HG03354 (cell line): ENCODE results near the gene ITIH5.
"Not testable (repeated sequence)": the region's sequence is repeated elsewhere in the genome, so short reads cannot be mapped to it uniquely, and the experiment has no call there.

Experiments used
- ATAC-seq: cut with Tn5 transposase; IDR thresholded peaks from one replicate; pipeline ENCODE4 v1.9.1; 2021; ENCODE audit warnings: mild to moderate bottlenecking; ENCODE audit not compliant: unreplicated experiment, poor library complexity, severe bottlenecking

Gene ITIH5

GRCh38 chr10:7690885-7691597 is 24.3 kb upstream of the ITIH5 start:
- not testable (repeated sequence) for ATAC-seq

- no peak for ATAC-seq
Observed at GRCh38 chr10:7689591-7689990, 22.8 kb upstream of the ITIH5 start.

DNA sequence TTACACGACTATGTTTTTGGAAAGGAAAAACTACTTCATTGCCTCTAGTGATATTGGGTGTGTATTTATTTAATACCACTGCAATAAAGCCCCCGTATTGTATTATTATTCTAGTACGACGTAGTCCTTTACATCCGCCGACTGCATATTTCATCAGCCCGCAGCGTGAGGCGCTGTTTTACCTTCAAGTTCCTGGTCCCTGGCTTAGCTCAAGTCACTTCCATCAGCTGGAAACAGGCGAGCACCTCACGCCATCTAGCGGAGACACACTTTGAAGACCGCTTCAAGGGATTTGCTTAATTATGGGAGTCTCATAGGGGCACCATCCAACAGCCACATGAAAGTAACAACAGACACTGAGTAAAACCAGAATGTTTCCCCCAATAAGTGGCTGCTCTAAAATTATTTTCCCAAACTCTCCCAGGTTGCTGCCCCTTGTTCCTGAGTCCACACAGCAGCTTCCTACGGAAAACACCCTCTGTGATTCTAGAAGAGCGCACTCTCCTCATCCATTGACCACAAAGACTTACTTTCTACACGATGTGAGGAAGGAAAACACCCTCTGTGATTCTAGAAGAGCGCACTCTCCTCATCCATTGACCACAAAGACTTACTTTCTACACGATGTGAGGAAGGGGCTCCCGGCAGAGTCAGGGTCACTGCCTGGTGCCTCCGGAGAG is 20.6 kb upstream of the ITIH5 start:
- peak; percentile 98 for ATAC-seq

DNA sequence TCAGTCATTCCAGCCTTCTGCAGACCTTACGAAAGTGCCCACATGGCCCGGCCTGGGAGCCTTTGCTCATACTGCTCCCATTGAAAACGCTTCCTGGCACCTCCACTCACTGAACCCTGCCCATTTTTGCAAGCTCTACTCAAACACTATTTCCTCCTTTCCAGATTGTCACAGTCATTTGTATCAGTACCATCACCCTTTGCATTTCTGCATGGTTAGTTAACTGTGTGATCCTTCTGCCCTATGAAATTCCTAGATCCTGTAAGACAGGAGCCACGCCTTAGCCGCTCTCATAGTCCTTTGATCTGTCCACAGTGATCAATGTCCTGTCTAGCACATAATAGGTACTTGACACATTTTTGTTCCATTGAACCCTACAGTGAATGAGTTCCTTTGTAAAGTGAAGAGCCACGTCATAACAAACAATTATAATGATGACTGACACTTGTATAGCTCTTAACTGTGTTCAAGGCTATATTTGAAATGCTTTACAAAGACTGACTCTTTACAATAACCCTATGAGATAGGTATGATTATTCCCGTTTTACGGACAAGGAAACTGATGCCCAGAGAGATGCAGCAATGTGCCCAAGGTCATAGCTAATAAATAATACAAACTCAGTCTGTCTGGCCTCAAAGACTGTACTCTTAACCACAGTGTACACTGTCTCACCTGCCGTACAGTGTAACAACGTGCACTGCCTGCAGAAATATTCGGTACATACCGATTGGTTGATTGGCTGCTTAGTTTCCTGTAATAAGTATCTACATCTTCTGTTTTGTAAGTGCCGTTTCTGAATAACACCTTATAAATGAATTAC is 19.8 kb upstream of the ITIH5 start:
- no peak for ATAC-seq

GRCh38 chr10:7680078-7680477 is 13.3 kb upstream of the ITIH5 start:
- not testable (repeated sequence) for ATAC-seq

DNA sequence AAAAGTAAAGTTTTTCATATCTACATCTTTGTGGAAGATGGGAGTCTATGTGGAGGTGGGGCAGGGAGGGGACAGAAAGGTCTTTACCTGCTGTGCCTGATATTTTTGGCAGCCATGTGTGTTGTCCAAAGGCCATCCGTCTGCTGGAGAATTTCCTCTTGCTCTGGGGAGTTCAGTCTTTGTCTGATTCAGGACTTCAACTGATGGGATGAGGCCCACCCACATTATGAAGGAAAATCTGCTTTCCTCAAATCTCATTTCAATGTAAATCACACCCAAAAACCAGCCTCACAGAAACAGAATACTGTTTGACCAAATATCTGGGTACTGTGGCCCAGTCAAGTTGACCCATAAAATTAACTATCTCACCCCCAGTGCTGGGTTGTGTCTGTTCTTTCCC is 12.5 kb upstream of the ITIH5 start:
- no peak for ATAC-seq

DNA sequence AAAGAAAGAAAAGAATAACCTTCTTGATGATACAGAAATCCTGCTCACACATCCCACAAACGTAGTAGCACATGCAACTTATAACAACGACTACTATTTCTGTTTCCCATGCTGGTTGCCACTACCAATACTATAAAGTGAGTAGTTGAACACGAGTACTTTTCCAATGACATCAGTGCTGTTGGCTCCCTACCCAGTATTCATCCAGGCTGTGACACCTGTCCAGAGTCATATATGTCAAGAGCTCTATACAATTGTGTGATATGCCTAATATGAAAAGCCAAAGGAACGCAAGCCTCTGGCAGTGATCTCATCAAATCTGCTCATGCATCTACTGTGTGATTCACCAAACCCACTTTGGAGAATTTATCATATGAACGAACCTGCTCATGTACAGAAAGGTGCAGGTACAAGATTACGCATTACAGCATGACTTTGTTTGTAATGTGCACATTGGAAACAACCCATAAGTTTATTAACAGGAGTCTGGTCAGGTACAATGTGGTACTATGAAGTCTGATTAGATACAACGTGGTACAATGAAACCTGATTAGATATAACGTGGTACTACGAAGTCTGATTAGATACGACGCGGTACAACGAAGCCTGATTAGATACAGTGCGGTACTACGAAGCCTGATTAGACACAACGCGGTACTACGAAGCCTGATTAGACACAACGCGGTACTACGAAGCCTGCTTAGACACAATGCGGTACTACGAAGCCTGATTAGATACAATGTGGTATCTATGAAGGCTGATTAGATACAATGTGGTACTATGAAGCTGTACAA is 5.8 kb upstream of the ITIH5 start:
- no peak for ATAC-seq

DNA sequence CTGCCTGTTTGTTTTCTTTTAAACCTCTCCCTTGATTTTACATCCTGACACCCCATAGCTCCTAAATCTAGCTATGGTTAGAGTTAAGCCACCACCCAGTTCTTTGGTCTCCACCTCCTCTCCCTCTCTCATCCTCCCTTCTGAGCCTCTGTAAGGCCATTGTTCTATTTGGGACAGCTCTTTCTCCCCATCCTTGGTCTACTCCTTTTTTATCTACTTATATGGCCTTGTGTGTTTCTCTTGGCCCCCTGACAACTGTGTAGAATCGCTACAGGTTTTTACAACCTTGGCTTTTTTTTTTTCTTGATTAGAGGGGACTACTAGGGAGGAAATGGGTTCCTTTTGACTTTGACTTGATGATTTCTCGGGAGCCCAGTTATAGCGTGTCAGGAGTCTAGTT is 3.4 kb upstream of the ITIH5 start:
- ATAC-seq: no peak

DNA sequence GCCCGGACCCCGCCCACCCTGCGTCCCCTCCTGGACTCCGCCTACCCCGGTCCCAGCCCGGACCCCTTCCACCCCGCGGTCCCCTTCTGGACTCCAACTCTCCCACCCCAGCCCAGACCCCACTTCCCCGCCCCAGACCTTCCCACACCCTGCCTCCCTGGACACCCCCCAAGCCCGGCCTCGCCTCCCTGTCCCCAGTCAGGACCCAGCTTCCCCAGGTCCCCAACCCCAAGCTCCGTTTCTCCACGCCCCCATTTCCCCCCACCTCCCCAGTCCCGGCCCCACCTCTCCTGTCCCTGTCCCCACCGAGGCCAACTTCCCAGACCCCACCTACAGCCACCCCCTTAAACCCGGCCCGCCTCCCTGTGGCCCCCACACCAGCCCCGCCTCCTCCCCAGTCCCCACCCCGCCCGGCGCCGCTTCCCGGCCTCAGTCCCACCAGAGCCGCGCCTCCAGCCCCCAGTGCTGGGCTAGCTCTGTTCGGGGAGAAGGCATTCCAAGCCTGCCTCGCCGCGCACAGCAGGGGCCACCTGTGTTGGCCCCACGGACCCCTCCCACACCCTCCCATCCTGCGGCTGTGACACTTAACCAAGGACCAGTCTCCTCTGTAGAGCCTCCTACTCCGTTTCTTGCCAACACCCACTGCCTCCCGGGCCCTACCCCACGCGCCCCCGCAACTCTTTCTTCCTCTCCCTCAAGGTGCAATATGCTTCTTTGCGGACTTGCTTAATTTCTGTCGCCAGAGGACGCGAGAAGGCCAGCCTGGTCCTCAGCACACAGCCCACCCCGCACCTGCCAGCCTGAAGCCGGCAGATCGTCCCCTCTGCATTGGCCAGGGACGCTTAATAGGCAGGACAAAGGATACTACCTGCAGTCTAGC is 736 bp upstream of the ITIH5 start:
- no peak for ATAC-seq

GRCh38 chr10:7665767-7666166 is 999 bp downstream of the ITIH5 start:
- no peak for ATAC-seq

GRCh38 chr10:7664707-7665106 is 2.1 kb downstream of the ITIH5 start:
- ATAC-seq: no peak

GRCh38 chr10:7662522-7662921 is 4.2 kb downstream of the ITIH5 start:
- ATAC-seq: no peak

- no peak for ATAC-seq
Observed at GRCh38 chr10:7659560-7659959, 7.2 kb downstream of the ITIH5 start.

- no peak for ATAC-seq
Observed at GRCh38 chr10:7657552-7657951, 9.2 kb downstream of the ITIH5 start.

GRCh38 chr10:7657079-7657478 is 9.7 kb downstream of the ITIH5 start:
- not testable (repeated sequence) for ATAC-seq

DNA sequence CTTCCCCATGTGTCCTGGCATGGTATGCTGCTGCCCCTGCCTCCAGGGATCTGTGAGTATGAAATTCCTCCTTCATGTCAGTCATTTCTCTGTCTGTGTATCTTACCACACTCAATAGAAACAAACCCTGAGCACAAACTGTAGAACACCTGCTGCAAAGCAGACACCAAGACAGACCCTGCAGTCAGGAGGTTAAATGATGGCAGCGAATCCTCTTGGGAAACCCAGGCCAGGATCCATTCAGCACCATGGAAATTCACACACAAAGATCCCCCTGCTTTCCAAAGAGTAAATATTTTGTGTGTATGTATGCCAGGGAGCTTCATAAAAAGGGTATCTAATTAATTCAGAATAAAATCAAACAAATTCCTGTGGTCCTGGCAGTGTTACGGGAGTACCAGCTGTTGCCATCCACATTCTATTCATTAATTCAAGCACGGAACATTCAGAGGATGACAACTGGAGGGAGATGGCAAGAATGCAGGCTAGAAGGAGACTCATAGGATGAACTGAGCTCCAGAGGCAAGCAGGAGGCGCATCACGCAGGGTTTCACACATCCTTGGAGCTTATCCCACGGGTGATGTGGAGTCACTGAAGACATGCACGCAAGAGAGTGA is 14.8 kb downstream of the ITIH5 start:
- no peak for ATAC-seq

DNA sequence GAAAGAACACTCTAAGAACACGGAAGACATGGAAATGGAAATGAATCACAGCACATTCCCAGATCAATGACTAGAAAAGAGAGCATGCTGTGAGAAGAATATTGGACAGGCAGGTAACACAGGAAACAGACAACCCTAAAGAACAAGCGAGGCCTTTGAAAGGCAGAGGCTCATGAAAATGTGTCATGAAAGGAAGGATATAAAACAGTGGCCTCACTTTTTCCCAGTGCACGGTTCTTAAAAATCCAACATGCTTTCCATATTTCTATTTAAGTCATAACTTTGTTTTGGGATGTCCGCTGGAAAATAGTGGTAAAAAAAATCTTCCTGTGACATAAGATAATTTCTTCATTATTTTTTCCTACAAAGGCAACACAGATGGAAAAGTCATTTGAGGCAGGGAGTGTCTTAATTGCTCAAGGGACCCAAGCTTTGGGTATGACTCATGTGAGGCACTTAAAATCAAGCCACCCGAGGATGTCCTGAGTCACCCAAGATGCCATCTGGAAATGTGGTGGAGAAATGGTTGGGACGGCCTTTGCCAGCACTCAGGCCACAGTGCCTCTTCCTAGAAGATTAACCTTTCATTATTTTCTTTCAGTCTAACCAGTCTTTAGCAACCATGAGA is 17.0 kb downstream of the ITIH5 start:
- no peak for ATAC-seq

GRCh38 chr10:7647062-7647664 is 19.6 kb downstream of the ITIH5 start:
- ATAC-seq: no peak
